H9 (cell line): ENCODE measurements around the gene AK8. TPM values are rescaled to one million over a fixed set of nuclear protein-coding genes. Genes with fewer than 3 reads are reported as not detected.

Source experiments
- DNase-seq: peaks from one replicate; pipeline ENCODE4 v3.0.0-alpha.2; 2017
- H2AFZ ChIP-seq: one replicate; pipeline ENCODE4 v1.6.1; 2013; ENCODE audit warnings: mild to moderate bottlenecking, low read length, control low read depth, moderate library complexity
- H2AK5ac ChIP-seq: 2 replicates; pipeline ENCODE4 v1.6.1; 2013; ENCODE audit warnings: low read length, control low read depth, mixed read lengths; ENCODE audit not compliant: insufficient read length
- H2BK120ac ChIP-seq: one replicate; pipeline ENCODE4 v1.6.1; 2013; ENCODE audit warnings: low read depth, mild to moderate bottlenecking, low read length, control low read depth, inconsistent platforms; ENCODE audit not compliant: poor library complexity, severe bottlenecking
- H2BK12ac ChIP-seq: 2 replicates; pipeline ENCODE4 v1.6.1; 2013; ENCODE audit warnings: low read length, control low read depth, mixed read lengths, low read depth; ENCODE audit not compliant: insufficient read length
- H2BK15ac ChIP-seq: 2 replicates; pipeline ENCODE4 v1.6.1; 2013; ENCODE audit warnings: low read depth, low read length, control low read depth
- H2BK20ac ChIP-seq: one replicate; pipeline ENCODE4 v1.6.1; 2013; ENCODE audit warnings: low read depth, mild to moderate bottlenecking, low read length, control low read depth, inconsistent platforms; ENCODE audit not compliant: poor library complexity, severe bottlenecking
- H2BK5ac ChIP-seq: 2 replicates; pipeline ENCODE4 v1.6.1; 2013; ENCODE audit warnings: low read length, control low read depth, mixed read lengths; ENCODE audit not compliant: insufficient read length
- H3K14ac ChIP-seq: 2 replicates; pipeline ENCODE4 v1.6.1; 2013; ENCODE audit warnings: low read length, control low read depth; ENCODE audit not compliant: insufficient read depth
- H3K18ac ChIP-seq: 2 replicates; pipeline ENCODE4 v1.6.1; 2013; ENCODE audit warnings: low read depth, mild to moderate bottlenecking, mixed read lengths, low read length, control low read depth; ENCODE audit not compliant: insufficient read length
- H3K23ac ChIP-seq: 2 replicates; pipeline ENCODE4 v1.6.1; 2013; ENCODE audit warnings: low read length, control low read depth, mixed read lengths, low read depth; ENCODE audit not compliant: insufficient read length
- H3K23me2 ChIP-seq: 2 replicates; pipeline ENCODE4 v1.6.1; 2013; ENCODE audit warnings: low read depth, mild to moderate bottlenecking, mixed read lengths, low read length, control low read depth; ENCODE audit not compliant: insufficient read length, poor library complexity, severe bottlenecking
- H3K27ac ChIP-seq: 2 replicates; pipeline ENCODE4 v1.5.1; 2013; ENCODE audit warnings: low read length, control low read depth, mixed read lengths, low read depth; ENCODE audit not compliant: insufficient read length
- H3K27me3 ChIP-seq: 2 replicates; pipeline ENCODE4 v1.6.1; 2013; ENCODE audit warnings: low read length, control low read depth, inconsistent platforms; ENCODE audit not compliant: insufficient read depth
- H3K4ac ChIP-seq: 2 replicates; pipeline ENCODE4 v1.6.1; 2013; ENCODE audit warnings: low read depth, mild to moderate bottlenecking, control low read depth, inconsistent platforms, low read length, moderate library complexity
- H3K4me1 ChIP-seq: 2 replicates; pipeline ENCODE4 v1.6.1; 2013; ENCODE audit warnings: low read length, control low read depth, inconsistent platforms; ENCODE audit not compliant: insufficient read depth
- H3K4me2 ChIP-seq: 2 replicates; pipeline ENCODE4 v1.6.1; 2013; ENCODE audit warnings: low read length, control low read depth, mixed read lengths; ENCODE audit not compliant: insufficient read length, insufficient read depth
- H3K56ac ChIP-seq: 2 replicates; pipeline ENCODE4 v1.6.1; 2013; ENCODE audit warnings: low read depth, mild to moderate bottlenecking, mixed read lengths, low read length, control low read depth; ENCODE audit not compliant: insufficient read length
- H3K79me1 ChIP-seq: 2 replicates; pipeline ENCODE4 v1.6.1; 2013; ENCODE audit warnings: low read depth, mild to moderate bottlenecking, moderate library complexity, low read length, control low read depth, inconsistent platforms; ENCODE audit not compliant: insufficient read depth, poor library complexity, severe bottlenecking
- H3K79me2 ChIP-seq: 2 replicates; pipeline ENCODE4 v1.6.1; 2013; ENCODE audit warnings: low read length, control low read depth, inconsistent platforms; ENCODE audit not compliant: insufficient read depth
- H3K9ac ChIP-seq: 2 replicates; pipeline ENCODE4 v1.6.1; 2013; ENCODE audit warnings: low read length, control low read depth, mixed read lengths; ENCODE audit not compliant: insufficient read length; ENCODE audit errors: extremely low read depth
- H3K9me3 ChIP-seq: one replicate; pipeline ENCODE4 v1.6.1; 2013; ENCODE audit warnings: low read depth, low read length, inconsistent platforms; ENCODE audit not compliant: control insufficient read depth
- H3T11ph ChIP-seq: one replicate; pipeline ENCODE4 v1.6.1; 2013; ENCODE audit warnings: mild to moderate bottlenecking, low read length, control low read depth, inconsistent platforms
- H4K20me1 ChIP-seq: one replicate; pipeline ENCODE4 v1.6.1; 2013; ENCODE audit not compliant: control insufficient read depth, insufficient read length, insufficient read depth
- H4K5ac ChIP-seq: 2 replicates; pipeline ENCODE4 v1.6.1; 2013; ENCODE audit warnings: low read depth, mild to moderate bottlenecking, mixed read lengths, low read length, control low read depth; ENCODE audit not compliant: insufficient read length
- H4K8ac ChIP-seq: replicated peaks from 2 replicates; pipeline ENCODE4 v1.6.1; 2013; ENCODE audit warnings: low read length, control low read depth, mixed read lengths, low read depth; ENCODE audit not compliant: insufficient read length
- H4K91ac ChIP-seq: 2 replicates; pipeline ENCODE4 v1.6.1; 2013; ENCODE audit warnings: low read depth, mild to moderate bottlenecking, moderate library complexity, mixed read lengths, low read length, control low read depth; ENCODE audit not compliant: insufficient read length
- H3K27ac Mint-ChIP-seq, 3 experiments: 2 replicates in 2 of 3; 3 replicates in 1 of 3; pipeline ENCODE4 v1.8.0; 2020 to 2021; ENCODE audit warnings: mixed read lengths in 3 of 3, mild to moderate bottlenecking in 1 of 3, moderate library complexity in 1 of 3
- H3K27me3 Mint-ChIP-seq: 2 replicates; pipeline ENCODE4 v1.8.0; 2021; ENCODE audit warnings: low read depth, mild to moderate bottlenecking, moderate library complexity, mixed read lengths
- H3K36me3 Mint-ChIP-seq, 3 experiments: 2 replicates in 2 of 3; 3 replicates in 1 of 3; pipeline ENCODE4 v1.8.0; 2020 to 2021; ENCODE audit warnings: low read depth in 3 of 3, mixed read lengths in 3 of 3; ENCODE audit not compliant: insufficient read depth in 1 of 3
- H3K4me1 Mint-ChIP-seq, 2 experiments: 2 replicates each; pipeline ENCODE4 v1.8.0; 2020; ENCODE audit warnings: mixed read lengths in 2 of 2
- H3K4me3 Mint-ChIP-seq, 2 experiments: 2 replicates in 1 of 2; 3 replicates in 1 of 2; pipeline ENCODE4 v1.8.0; 2020 to 2021; ENCODE audit warnings: mild to moderate bottlenecking in 2 of 2, mixed read lengths in 2 of 2, moderate library complexity in 1 of 2
- H3K9me3 Mint-ChIP-seq, 2 experiments: 2 replicates in 1 of 2; 3 replicates in 1 of 2; pipeline ENCODE4 v1.8.0; 2020; ENCODE audit warnings: mild to moderate bottlenecking in 2 of 2, mixed read lengths in 2 of 2, moderate library complexity in 1 of 2
- CTCF ChIP-seq: fragments of 200-600 bp; sonication (generic); conservative IDR thresholded peaks from 3 replicates; pipeline ENCODE4 v1.8.0; 2021; ENCODE audit warnings: antibody characterized with exemption, mild to moderate bottlenecking
- WGBS: extraction: QIAGEN DNeasy Blood & Tissue Kit; methylation state at CpG from one replicate; pipeline ENCODE4 v1.1.7; 2013; ENCODE audit warnings: missing lambda C conversion rate, low lambda C conversion rate, mixed read lengths; ENCODE audit not compliant: insufficient read length; ENCODE audit errors: extremely low coverage; 5-methylcytosine and 5-hydroxymethylcytosine counted together
- total RNA-seq: library from RNA; stranded (reverse); gene quantifications from 2 replicates; pipeline ENCODE4 v1.2.1, GENCODE V29; 2021

AK8 gene
- total RNA-seq, 1 experiment from 2014 or later, result 0.44 TPM

- Mint-ChIP-seq H3K27ac (peak overlapping the region in 2 of 3 experiments; percentile 78 to 96; a peak in 3 of 7 replicates), H3K4me3 (peak overlapping the region; percentile 94 to 97), H3K36me3 (peaks cover 0 to 13% (median 7%) of the 10 kb centered on the region in 3 experiments; a peak in 5 of 7 replicates), H3K4me1 (peaks cover 6 to 10% of the 10 kb centered on the region in 2 experiments), H3K9me3 (peaks cover 18 to 24% of the 10 kb centered on the region in 2 experiments), H3K27me3 (peaks cover 60% of the 10 kb centered on the region)
- no peaks in the 10 kb centered on the region for H3K79me1 ChIP-seq
- no peaks in the 10 kb centered on the region for H4K20me1 ChIP-seq
- no peak overlapping the region for H2BK15ac ChIP-seq
- no peaks in the 10 kb centered on the region for H3K79me2 ChIP-seq
- peak overlapping the region; percentile 78 for H3K4me2 ChIP-seq
- no peaks in the 10 kb centered on the region for H3K9me3 ChIP-seq
- H2BK20ac ChIP-seq, result no peak overlapping the region
- no peak overlapping the region for H3T11ph ChIP-seq
- no peak overlapping the region for H2BK5ac ChIP-seq
- peak; percentile 82 for DNase-seq
- H4K5ac ChIP-seq, result no peak overlapping the region
- peak overlapping the region; percentile 43 for H3K18ac ChIP-seq
- no peak overlapping the region for H2AK5ac ChIP-seq
- no peaks in the 10 kb centered on the region for H3K4me1 ChIP-seq
- H4K8ac ChIP-seq, result no peak overlapping the region
- H3K27ac ChIP-seq, result no peak overlapping the region
- no peaks in the 10 kb centered on the region for H3K27me3 ChIP-seq
- H2BK120ac ChIP-seq, result no peak overlapping the region
- no peak overlapping the region for H2BK12ac ChIP-seq
- peak; percentile 60 for TF ChIP-seq CTCF
- H3K56ac ChIP-seq, result no peak overlapping the region
- no peak overlapping the region for H3K4ac ChIP-seq
- H3K23me2 ChIP-seq, result peaks cover 12% of the 10 kb centered on the region
- H3K9ac ChIP-seq, result no peak overlapping the region
- no peak overlapping the region for H3K23ac ChIP-seq
- H2AFZ ChIP-seq, result no peak overlapping the region
- no CpG with 5 or more reads among the region's 25 CpGs for WGBS
- no peak overlapping the region for H3K14ac ChIP-seq
- H4K91ac ChIP-seq, result no peak overlapping the region
These were observed 108.9 kb downstream of the AK8 start for GRCh38 chr9:132768932-132769905.
